Measurements from ENCODE around the gene TRAPPC10. TPM values are rescaled to one million over a fixed set of nuclear protein-coding genes. Genes with fewer than 3 reads are reported as not detected.
"Not testable (repeated sequence)": the region's sequence is repeated elsewhere in the genome, so short reads cannot be mapped to it uniquely, and the experiment has no call there.

Gene TRAPPC10
- total RNA-seq, 1 experiment from 2014 or later, result 39.3 TPM

- no peaks in the 10 kb centered on the region for H3K9me3 Mint-ChIP-seq (ENCODE audit: unreplicated experiment)
- H3K27ac Mint-ChIP-seq (ENCODE audit: low read depth, unreplicated experiment), result no peak overlapping the region
- H3K4me1 Mint-ChIP-seq (ENCODE audit: insufficient read depth, unreplicated experiment), result no peaks in the 10 kb centered on the region
- peaks cover 28% of the 10 kb centered on the region for H3K36me3 Mint-ChIP-seq (ENCODE audit: insufficient read depth, unreplicated experiment)
- CTCF ChIA-PET, result no interaction called here
- no peak for TF ChIP-seq CTCF (IDR thresholded peaks at IDR 0.05; ENCODE audit: unreplicated experiment)
- H3K27me3 Mint-ChIP-seq (ENCODE audit: insufficient read depth, unreplicated experiment), result no peaks in the 10 kb centered on the region
- no TSS peak for BruUV-seq (replicated peaks)
- H3K4me3 Mint-ChIP-seq (ENCODE audit: unreplicated experiment), result no peak overlapping the region
- intact Hi-C loops (cut with micrococcal nuclease), result no loop called here
- no peak for DNase-seq (ENCODE audit: unreplicated experiment)
- POLR2A ChIA-PET, result interaction anchor here (1.6 kb wide), 1 partner anchor 82 kb away, joined by 4 read pairs; the partner anchor contains the start of gene TRAPPC10
Measured at GRCh38 chr21:44094832-44095231, 82.7 kb downstream of the TRAPPC10 start.

DNA sequence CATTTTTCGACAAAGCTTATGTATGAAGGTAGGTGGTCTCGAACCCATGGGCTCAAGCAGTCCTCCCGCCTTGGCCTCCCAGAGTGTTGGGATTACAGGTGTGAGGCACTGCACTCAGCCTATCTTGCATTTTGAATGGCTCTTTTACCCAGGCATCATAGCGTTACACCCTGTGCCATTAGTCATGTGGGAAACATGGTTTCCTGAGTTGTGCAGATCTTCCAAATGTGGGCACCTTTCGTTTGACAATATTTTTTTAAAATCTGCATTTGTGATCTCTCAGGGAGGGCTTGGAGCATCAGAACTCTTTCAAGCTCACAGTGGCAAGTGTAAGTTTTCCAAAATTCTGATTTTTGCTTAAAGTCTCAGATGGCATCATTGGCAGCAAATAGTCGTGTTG is 86.4 kb downstream of the TRAPPC10 start:
- H3K9me3 Mint-ChIP-seq (ENCODE audit: unreplicated experiment); H3K36me3 Mint-ChIP-seq (ENCODE audit: insufficient read depth, unreplicated experiment); intact Hi-C loops (cut with micrococcal nuclease); CTCF ChIA-PET; H3K4me1 Mint-ChIP-seq (ENCODE audit: insufficient read depth, unreplicated experiment); H3K4me3 Mint-ChIP-seq (ENCODE audit: unreplicated experiment); H3K27ac Mint-ChIP-seq (ENCODE audit: low read depth, unreplicated experiment); BruUV-seq (replicated peaks); POLR2A ChIA-PET; H3K27me3 Mint-ChIP-seq (ENCODE audit: insufficient read depth, unreplicated experiment); DNase-seq (ENCODE audit: unreplicated experiment): not testable (repeated sequence)

- intact Hi-C loops (cut with micrococcal nuclease); BruUV-seq (replicated peaks); POLR2A ChIA-PET; H3K9me3 Mint-ChIP-seq (ENCODE audit: unreplicated experiment); H3K4me3 Mint-ChIP-seq (ENCODE audit: unreplicated experiment); DNase-seq (ENCODE audit: unreplicated experiment); CTCF ChIA-PET; H3K27me3 Mint-ChIP-seq (ENCODE audit: insufficient read depth, unreplicated experiment); H3K4me1 Mint-ChIP-seq (ENCODE audit: insufficient read depth, unreplicated experiment); H3K36me3 Mint-ChIP-seq (ENCODE audit: insufficient read depth, unreplicated experiment); H3K27ac Mint-ChIP-seq (ENCODE audit: low read depth, unreplicated experiment): not testable (repeated sequence)
Measured at GRCh38 chr21:44098964-44099363, 86.9 kb downstream of the TRAPPC10 start.

- intact Hi-C loops (cut with micrococcal nuclease); H3K27me3 Mint-ChIP-seq (ENCODE audit: insufficient read depth, unreplicated experiment); H3K27ac Mint-ChIP-seq (ENCODE audit: low read depth, unreplicated experiment); BruUV-seq (replicated peaks); H3K9me3 Mint-ChIP-seq (ENCODE audit: unreplicated experiment); POLR2A ChIA-PET; H3K4me1 Mint-ChIP-seq (ENCODE audit: insufficient read depth, unreplicated experiment); H3K36me3 Mint-ChIP-seq (ENCODE audit: insufficient read depth, unreplicated experiment); CTCF ChIA-PET: not testable (repeated sequence)
- peak; percentile 22 for DNase-seq (ENCODE audit: unreplicated experiment)
- peak within 1 kb of the TSS; percentile 41 for H3K4me3 Mint-ChIP-seq (ENCODE audit: unreplicated experiment)
Measured at GRCh38 chr21:44107026-44107501, 95.0 kb downstream of the TRAPPC10 start, which contains the start of gene PWP2. TSS of gene PWP2 (plus strand) at chr21:44107399. CDS start at chr21:44107417, 18 bp downstream.

DNA sequence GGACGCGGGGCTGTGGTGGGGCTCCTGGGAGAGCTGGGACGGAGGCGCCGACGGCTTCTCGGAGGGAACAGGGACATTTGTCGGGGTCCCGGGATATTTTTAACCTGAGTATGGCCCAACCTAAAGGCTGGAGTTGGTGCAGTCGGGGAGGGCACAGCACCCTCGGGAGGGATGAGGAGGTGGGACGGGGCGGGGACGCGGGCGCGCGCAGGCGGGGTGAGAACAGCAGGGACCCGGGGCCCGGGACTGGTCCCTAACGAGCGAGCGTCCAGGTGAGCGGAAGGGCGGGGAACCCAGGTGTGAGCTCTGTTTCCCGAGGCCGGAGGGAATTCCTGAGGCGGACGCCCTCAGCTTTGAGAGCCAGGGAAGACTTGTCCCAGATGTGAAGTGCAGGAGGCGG is 95.5 kb downstream of the TRAPPC10 start:
- H3K9me3 Mint-ChIP-seq (ENCODE audit: unreplicated experiment); DNase-seq (ENCODE audit: unreplicated experiment); POLR2A ChIA-PET; H3K36me3 Mint-ChIP-seq (ENCODE audit: insufficient read depth, unreplicated experiment); H3K27ac Mint-ChIP-seq (ENCODE audit: low read depth, unreplicated experiment); H3K27me3 Mint-ChIP-seq (ENCODE audit: insufficient read depth, unreplicated experiment); intact Hi-C loops (cut with micrococcal nuclease); H3K4me1 Mint-ChIP-seq (ENCODE audit: insufficient read depth, unreplicated experiment); BruUV-seq (replicated peaks); CTCF ChIA-PET: not testable (repeated sequence)
- H3K4me3 Mint-ChIP-seq (ENCODE audit: unreplicated experiment), result peak overlapping the region; percentile 41

- H3K36me3 Mint-ChIP-seq (ENCODE audit: insufficient read depth, unreplicated experiment); BruUV-seq (replicated peaks); H3K27ac Mint-ChIP-seq (ENCODE audit: low read depth, unreplicated experiment); intact Hi-C loops (cut with micrococcal nuclease); DNase-seq (ENCODE audit: unreplicated experiment); H3K4me1 Mint-ChIP-seq (ENCODE audit: insufficient read depth, unreplicated experiment); CTCF ChIA-PET; POLR2A ChIA-PET; H3K9me3 Mint-ChIP-seq (ENCODE audit: unreplicated experiment); H3K4me3 Mint-ChIP-seq (ENCODE audit: unreplicated experiment); H3K27me3 Mint-ChIP-seq (ENCODE audit: insufficient read depth, unreplicated experiment): not testable (repeated sequence)
- peak; percentile 6 for TF ChIP-seq CTCF (IDR thresholded peaks at IDR 0.05; ENCODE audit: unreplicated experiment)
Measured at GRCh38 chr21:44113702-44114371, 101.7 kb downstream of the TRAPPC10 start.

- H3K27ac Mint-ChIP-seq (ENCODE audit: low read depth, unreplicated experiment); H3K4me1 Mint-ChIP-seq (ENCODE audit: insufficient read depth, unreplicated experiment); H3K27me3 Mint-ChIP-seq (ENCODE audit: insufficient read depth, unreplicated experiment); H3K4me3 Mint-ChIP-seq (ENCODE audit: unreplicated experiment); CTCF ChIA-PET; BruUV-seq (replicated peaks); POLR2A ChIA-PET; intact Hi-C loops (cut with micrococcal nuclease); H3K9me3 Mint-ChIP-seq (ENCODE audit: unreplicated experiment); H3K36me3 Mint-ChIP-seq (ENCODE audit: insufficient read depth, unreplicated experiment); DNase-seq (ENCODE audit: unreplicated experiment): not testable (repeated sequence)
Measured at GRCh38 chr21:44122131-44122530, 110.0 kb downstream of the TRAPPC10 start.

- intact Hi-C loops (cut with micrococcal nuclease); H3K27me3 Mint-ChIP-seq (ENCODE audit: insufficient read depth, unreplicated experiment); CTCF ChIA-PET; H3K27ac Mint-ChIP-seq (ENCODE audit: low read depth, unreplicated experiment); H3K4me1 Mint-ChIP-seq (ENCODE audit: insufficient read depth, unreplicated experiment); BruUV-seq (replicated peaks); H3K36me3 Mint-ChIP-seq (ENCODE audit: insufficient read depth, unreplicated experiment); POLR2A ChIA-PET; H3K4me3 Mint-ChIP-seq (ENCODE audit: unreplicated experiment); DNase-seq (ENCODE audit: unreplicated experiment); H3K9me3 Mint-ChIP-seq (ENCODE audit: unreplicated experiment): not testable (repeated sequence)
Measured at GRCh38 chr21:44127827-44128226, 115.7 kb downstream of the TRAPPC10 start.

All from MCF 10A (cell line).